ENCODE measurements around the gene CDH23.

Gene CDH23

GRCh38 chr10:71522442-71523144 lies 125.9 kb downstream of the CDH23 start:
- FAIRE-seq, result no peak

- FAIRE-seq, result no peak
These were observed 127.0 kb downstream of the CDH23 start for GRCh38 chr10:71523756-71524155.

- FAIRE-seq, result no peak
These were observed 128.4 kb downstream of the CDH23 start for GRCh38 chr10:71525092-71525491.

- FAIRE-seq, result no peak
These were observed 129.0 kb downstream of the CDH23 start for GRCh38 chr10:71525721-71526120.

- FAIRE-seq, result no peak
These were observed 129.9 kb downstream of the CDH23 start for GRCh38 chr10:71526653-71527052.

GRCh38 chr10:71527135-71527534 lies 130.4 kb downstream of the CDH23 start:
- no peak for FAIRE-seq

- no peak for FAIRE-seq
These were observed 131.9 kb downstream of the CDH23 start for GRCh38 chr10:71528371-71529206.

- FAIRE-seq, result no peak
These were observed 132.6 kb downstream of the CDH23 start for GRCh38 chr10:71529207-71529827.

- no peak for FAIRE-seq
These were observed 134.1 kb downstream of the CDH23 start for GRCh38 chr10:71530781-71531180.

GRCh38 chr10:71531485-71532446 lies 135.0 kb downstream of the CDH23 start:
- no peak for FAIRE-seq

GRCh38 chr10:71532878-71533277 lies 136.2 kb downstream of the CDH23 start:
- no peak for FAIRE-seq

- no peak for FAIRE-seq
These were observed 137.2 kb downstream of the CDH23 start for GRCh38 chr10:71533936-71534335.

- no peak for FAIRE-seq
These were observed 138.0 kb downstream of the CDH23 start for GRCh38 chr10:71534568-71535194.

GRCh38 chr10:71536332-71536731 lies 139.6 kb downstream of the CDH23 start:
- no peak for FAIRE-seq

- no peak for FAIRE-seq
These were observed 140.4 kb downstream of the CDH23 start for GRCh38 chr10:71537125-71537524.

- FAIRE-seq, result no peak
These were observed 141.0 kb downstream of the CDH23 start for GRCh38 chr10:71537681-71538080.

GRCh38 chr10:71538608-71539260 lies 142.0 kb downstream of the CDH23 start:
- FAIRE-seq, result no peak

GRCh38 chr10:71539442-71540118 lies 142.9 kb downstream of the CDH23 start:
- no peak for FAIRE-seq

- FAIRE-seq, result no peak
These were observed 145.8 kb downstream of the CDH23 start for GRCh38 chr10:71542478-71542877.

- FAIRE-seq, result no peak
These were observed 147.0 kb downstream of the CDH23 start for GRCh38 chr10:71543608-71544170.

GRCh38 chr10:71545001-71545400 lies 148.3 kb downstream of the CDH23 start:
- no peak for FAIRE-seq
